DOHH2 (cell line): ENCODE measurements around the gene COMMD4.

Experiments used
- H3F3A ChIP-seq: fragments of 200-600 bp; sonication (generic), shearing (Covaris generic); 2 replicates; pipeline ENCODE4 v1.6.0; 2016; ENCODE audit warnings: antibody characterized with exemption, mild to moderate bottlenecking; ENCODE audit not compliant: control insufficient read depth, insufficient read depth
- H3K27ac ChIP-seq: fragments of 200-600 bp; sonication (generic); 2 replicates; pipeline ENCODE4 v1.5.1; 2014; ENCODE audit warnings: low read depth, mild to moderate bottlenecking, low read length, moderate library complexity
- H3K27me3 ChIP-seq: fragments of 200-600 bp; sonication (generic); 2 replicates; pipeline ENCODE4 v1.6.1; 2014; ENCODE audit warnings: mild to moderate bottlenecking, low read length, mixed read lengths; ENCODE audit not compliant: control insufficient read depth
- H3K36me3 ChIP-seq: fragments of 200-600 bp; sonication (generic); 2 replicates; pipeline ENCODE4 v1.6.1; 2014; ENCODE audit warnings: mild to moderate bottlenecking, low read length, moderate library complexity, mixed read lengths; ENCODE audit not compliant: control insufficient read depth
- H3K4me1 ChIP-seq: fragments of 200-600 bp; sonication (generic); 2 replicates; pipeline ENCODE4 v1.6.1; 2014; ENCODE audit warnings: mild to moderate bottlenecking, low read length, mixed read lengths; ENCODE audit not compliant: control insufficient read depth
- H3K4me2 ChIP-seq: fragments of 200-600 bp; sonication (generic); 2 replicates; pipeline ENCODE4 v1.6.0; 2014; ENCODE audit warnings: mild to moderate bottlenecking, low read length, moderate library complexity
- H3K4me3 ChIP-seq: fragments of 200-600 bp; sonication (generic); 2 replicates; pipeline ENCODE4 v1.5.1; 2014; ENCODE audit warnings: mild to moderate bottlenecking, low read length, mixed read lengths
- H3K79me2 ChIP-seq: fragments of 200-600 bp; sonication (generic); 2 replicates; pipeline ENCODE4 v1.6.1; 2014; ENCODE audit warnings: mild to moderate bottlenecking, low read length, mixed read lengths; ENCODE audit not compliant: control insufficient read depth
- H3K9me2 ChIP-seq: fragments of 200-600 bp; sonication (generic); replicated peaks from 2 replicates; pipeline ENCODE4 v1.6.1; 2014; ENCODE audit warnings: mild to moderate bottlenecking, low read length, mixed read lengths; ENCODE audit not compliant: control insufficient read depth
- H3K9me3 ChIP-seq: fragments of 200-600 bp; sonication (generic); 2 replicates; pipeline ENCODE4 v1.6.1; 2014; ENCODE audit warnings: antibody characterized with exemption, low read length, mixed read lengths; ENCODE audit not compliant: control insufficient read depth, insufficient read depth
- H4K20me1 ChIP-seq: fragments of 200-600 bp; sonication (generic); 2 replicates; pipeline ENCODE4 v1.6.0; 2014; ENCODE audit warnings: low read depth, mild to moderate bottlenecking, antibody characterized with exemption, low read length, moderate library complexity; ENCODE audit not compliant: control insufficient read depth, insufficient read depth
- CTCF ChIP-seq: fragments of 200-600 bp; sonication (generic); IDR thresholded peaks from one replicate; pipeline ENCODE4 v1.5.1; 2014; ENCODE audit warnings: antibody characterized with exemption, mild to moderate bottlenecking, low read depth, low read length; ENCODE audit not compliant: poor library complexity, severe bottlenecking
- EZH2phosphoT487 ChIP-seq: fragments of 200-600 bp; sonication (generic); IDR thresholded peaks from 2 replicates; pipeline ENCODE4 v1.6.1; 2017; ENCODE audit warnings: borderline replicate concordance, mild to moderate bottlenecking, antibody characterized with exemption, low read length, moderate library complexity, mixed read lengths

The COMMD4 gene

GRCh38 chr15:75361361-75361988, 25.6 kb downstream of the COMMD4 start:
- Histone ChIP-seq H3K9me3 (no peaks in the 10 kb centered on the region), H4K20me1 (no peaks in the 10 kb centered on the region; the same call in 1 of the 2 replicates), H3K79me2 (no peaks in the 10 kb centered on the region), H3F3A (no peaks in the 10 kb centered on the region), H3K27ac (no peak overlapping the region), H3K27me3 (no peaks in the 10 kb centered on the region), H3K9me2 (no peaks in the 10 kb centered on the region), H3K4me2 (no peak overlapping the region), H3K36me3 (peaks cover 7% of the 10 kb centered on the region; the same call in 1 of the 2 replicates), H3K4me3 (no peak overlapping the region), H3K4me1 (peaks cover 8% of the 10 kb centered on the region)
- TF ChIP-seq EZH2phosphoT487 (no peak), CTCF (no peak)

GRCh38 chr15:75361989-75362641, 26.3 kb downstream of the COMMD4 start:
- no peaks in the 10 kb centered on the region for H3K9me2 ChIP-seq
- no peaks in the 10 kb centered on the region for H3K9me3 ChIP-seq
- TF ChIP-seq EZH2phosphoT487 (no peak), CTCF (no peak)
- H3K79me2 ChIP-seq: no peaks in the 10 kb centered on the region
- peaks cover 9% of the 10 kb centered on the region for H3K36me3 ChIP-seq
- H4K20me1 ChIP-seq: no peaks in the 10 kb centered on the region; the same call in 1 of the 2 replicates
- H3K4me3 ChIP-seq: no peak overlapping the region
- H3K27ac ChIP-seq: no peak overlapping the region
- H3K4me2 ChIP-seq: no peak overlapping the region
- peaks cover 13% of the 10 kb centered on the region for H3K4me1 ChIP-seq
- H3F3A ChIP-seq: no peaks in the 10 kb centered on the region
- no peaks in the 10 kb centered on the region for H3K27me3 ChIP-seq

- H3K4me3 ChIP-seq: no peak overlapping the region
- no peaks in the 10 kb centered on the region for H3K27me3 ChIP-seq
- H3K9me2 ChIP-seq: no peaks in the 10 kb centered on the region
- TF ChIP-seq EZH2phosphoT487: no peak
- no peak for TF ChIP-seq CTCF
- H3F3A ChIP-seq: no peaks in the 10 kb centered on the region
- H3K4me1 ChIP-seq: peaks cover 19% of the 10 kb centered on the region
- no peak overlapping the region for H3K27ac ChIP-seq
- no peaks in the 10 kb centered on the region for H3K9me3 ChIP-seq
- no peak overlapping the region for H3K4me2 ChIP-seq
- no peaks in the 10 kb centered on the region for H3K79me2 ChIP-seq
- no peaks in the 10 kb centered on the region; the same call in 1 of the 2 replicates for H4K20me1 ChIP-seq
- peaks cover 14% of the 10 kb centered on the region for H3K36me3 ChIP-seq
Observed at GRCh38 chr15:75362642-75363249, 26.9 kb downstream of the COMMD4 start.
